ENCODE measurements around the gene LRP1B.

DNA sequence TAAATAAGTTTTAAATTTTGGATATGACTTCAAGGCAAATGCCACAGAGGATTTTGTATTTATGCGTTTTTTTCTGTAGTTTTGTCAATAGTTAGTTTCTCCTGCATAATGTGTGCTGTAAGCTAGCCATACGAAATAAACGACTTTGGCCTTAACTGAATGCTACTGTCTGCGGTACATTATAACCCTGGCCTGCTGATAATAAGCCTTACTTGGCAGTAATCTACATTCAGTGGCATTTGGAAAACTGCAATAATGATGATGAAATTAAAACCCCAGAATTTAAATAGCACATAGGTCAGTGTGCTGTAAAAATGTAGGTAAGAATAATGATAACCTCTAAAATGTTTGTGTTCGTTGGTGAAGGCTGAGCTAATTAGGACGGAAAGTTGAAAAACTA is 88.8 kb downstream of the LRP1B start:
- TF ChIP-seq SMC3 (conservative IDR thresholded peaks at IDR 0.05; ENCODE audit: poor library complexity) (no peak), CTCF (IDR thresholded peaks at IDR 0.05; ENCODE audit: poor library complexity, severe bottlenecking) (no peak), POLR2AphosphoS5 (IDR thresholded peaks at IDR 0.05) (no peak), EP300 (conservative IDR thresholded peaks at IDR 0.05; ENCODE audit: poor library complexity, severe bottlenecking) (no peak), EZH2 (IDR thresholded peaks at IDR 0.05; ENCODE audit: borderline replicate concordance, insufficient read depth, low read length, poor library complexity, severe bottlenecking) (no peak)

Data from neural cell (in vitro differentiated cells).